NT2/D1 (cell line): ENCODE measurements around the gene PTGR2.
"Not testable (repeated sequence)": the region's sequence is repeated elsewhere in the genome, so short reads cannot be mapped to it uniquely, and the experiment has no call there.

ENCODE experiments used
- SUZ12 ChIP-seq: IDR thresholded peaks from 2 replicates; pipeline ENCODE4 v1.6.1; 2011; ENCODE audit not compliant: insufficient read length, insufficient read depth; ENCODE audit errors: extremely low read depth
- YY1 ChIP-seq: IDR thresholded peaks from 2 replicates; pipeline ENCODE4 v1.6.1; 2011; ENCODE audit not compliant: insufficient read length, insufficient read depth

GRCh38 chr14:73919457-73919856, 67.8 kb downstream of the PTGR2 start:
- not testable (repeated sequence) for TF ChIP-seq YY1, SUZ12
